Left forelimb (tissue), 1 donor: ENCODE results near the gene ZFAND3.
"Not testable (repeated sequence)": the region's sequence is repeated elsewhere in the genome, so short reads cannot be mapped to it uniquely, and the experiment has no call there.

Source experiments
- DNase-seq: peaks from one replicate; pipeline ENCODE4 v3.0.0-alpha.2; 2018; ENCODE audit warnings: low spot score

The ZFAND3 gene

DNA sequence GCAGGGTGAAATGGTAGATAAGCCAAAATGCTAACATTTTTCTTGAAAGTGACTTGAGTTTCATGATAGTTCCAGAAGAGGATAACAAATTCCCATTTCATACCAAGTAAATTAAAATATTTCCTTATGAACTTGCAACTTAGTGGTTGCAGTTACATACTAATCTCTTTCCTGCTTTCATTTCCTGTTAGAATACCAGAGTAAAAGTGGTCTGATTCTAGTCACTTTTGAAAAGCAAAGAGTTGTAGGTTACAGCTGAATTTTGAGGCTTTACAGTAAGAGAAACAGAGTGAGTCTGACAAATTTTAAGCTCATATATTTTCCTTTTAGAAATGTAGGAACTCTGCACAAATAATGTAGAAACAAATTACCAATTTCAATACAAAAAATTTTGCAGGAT, 117.4 kb downstream of the ZFAND3 start:
- DNase-seq = no peak

DNA sequence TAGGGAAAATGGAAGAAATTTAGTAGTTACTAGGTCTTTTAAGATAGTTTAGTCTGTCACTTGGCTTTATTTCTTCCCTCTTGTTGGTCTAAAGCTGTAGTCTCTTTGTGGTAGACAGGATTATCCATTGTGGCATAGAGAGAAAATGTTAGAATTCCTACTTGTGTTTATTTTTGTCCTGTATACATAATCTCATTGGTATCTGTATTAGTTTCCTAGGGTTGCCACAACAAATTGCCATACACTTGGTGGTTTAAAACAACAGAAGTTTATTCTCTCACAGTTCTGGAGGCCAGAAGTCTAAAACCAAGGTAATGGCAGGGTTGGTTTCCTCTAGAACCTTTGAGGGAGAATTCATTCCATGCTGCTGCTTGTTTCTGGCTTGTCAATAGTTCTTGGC, 119.4 kb downstream of the ZFAND3 start:
- no peak for DNase-seq

- DNase-seq = no peak
These were observed 120.7 kb downstream of the ZFAND3 start for GRCh38 chr6:37940074-37940847.

DNA sequence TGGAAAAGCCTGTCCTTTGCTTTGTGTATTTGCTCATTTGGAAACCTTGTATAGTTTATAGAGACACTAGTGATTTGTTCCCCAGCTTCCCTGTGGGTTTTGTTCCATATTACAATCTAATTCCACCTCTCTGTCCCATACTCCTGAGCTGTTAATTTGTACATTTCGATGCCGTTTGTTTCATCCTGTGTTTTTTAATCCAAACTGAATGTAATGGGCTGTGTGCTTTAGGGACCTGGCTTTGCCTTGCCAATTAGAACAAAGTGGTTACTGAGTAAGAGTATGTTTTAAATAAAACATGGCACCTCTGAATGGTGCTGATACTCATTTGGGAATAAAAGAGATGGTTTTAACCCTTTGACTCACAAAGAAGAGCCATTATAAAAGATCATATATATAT, 122.3 kb downstream of the ZFAND3 start:
- no peak for DNase-seq

DNA sequence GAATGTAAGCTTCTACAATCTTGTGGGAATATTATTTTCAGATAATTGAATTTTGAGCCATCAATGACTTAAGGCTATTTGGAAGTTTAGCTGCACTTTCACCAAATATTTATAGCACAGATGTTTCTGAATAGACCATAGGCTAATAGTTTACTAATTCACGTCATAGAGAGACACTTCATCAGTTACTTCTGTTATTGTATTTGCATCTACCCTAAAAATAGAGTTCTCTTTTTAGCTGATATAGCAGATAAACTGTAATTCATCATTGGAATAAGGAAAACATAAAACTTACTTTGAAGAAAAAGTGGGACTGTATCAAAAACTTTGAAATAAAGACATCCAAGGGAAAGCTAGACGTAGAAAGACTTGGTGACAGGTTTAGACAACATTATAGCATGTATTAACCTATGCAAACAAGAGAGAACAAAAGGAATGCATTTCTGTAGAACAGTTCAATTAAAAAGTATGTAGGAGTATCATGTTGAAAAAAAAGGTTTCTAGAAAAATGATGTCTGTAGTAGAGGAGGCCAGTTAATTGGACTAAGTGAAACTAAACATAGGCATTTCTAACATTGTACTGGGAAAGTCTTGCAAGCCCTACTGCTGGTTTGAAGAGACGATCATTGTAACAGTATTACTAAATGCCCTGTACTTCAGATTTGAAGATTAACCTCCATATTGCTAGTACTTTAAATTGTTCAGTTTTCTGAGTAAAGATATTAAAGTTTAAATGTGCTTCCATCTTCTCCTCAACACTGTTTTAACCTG, 123.3 kb downstream of the ZFAND3 start:
- DNase-seq = no peak

GRCh38 chr6:37943436-37944058, 124.0 kb downstream of the ZFAND3 start:
- DNase-seq = no peak

DNA sequence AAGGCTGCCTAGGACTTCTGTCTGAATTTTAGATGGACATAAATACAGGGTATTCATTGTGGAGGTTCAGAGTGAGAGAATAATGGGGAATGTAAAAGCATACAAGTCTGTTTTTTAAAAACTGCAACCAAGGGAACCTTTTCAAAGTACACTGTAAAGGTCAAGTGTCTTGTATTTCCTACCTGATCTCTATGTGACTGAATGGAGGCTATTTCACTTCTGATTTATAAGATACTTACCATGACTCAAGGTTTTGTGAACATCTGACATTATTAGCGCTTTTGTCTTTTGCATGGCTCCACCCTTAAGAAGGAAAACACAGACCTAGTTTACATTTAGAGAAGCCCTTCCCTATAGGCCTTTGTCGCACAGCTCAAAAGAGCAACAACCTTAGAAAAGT, 126.5 kb downstream of the ZFAND3 start:
- DNase-seq = no peak

DNA sequence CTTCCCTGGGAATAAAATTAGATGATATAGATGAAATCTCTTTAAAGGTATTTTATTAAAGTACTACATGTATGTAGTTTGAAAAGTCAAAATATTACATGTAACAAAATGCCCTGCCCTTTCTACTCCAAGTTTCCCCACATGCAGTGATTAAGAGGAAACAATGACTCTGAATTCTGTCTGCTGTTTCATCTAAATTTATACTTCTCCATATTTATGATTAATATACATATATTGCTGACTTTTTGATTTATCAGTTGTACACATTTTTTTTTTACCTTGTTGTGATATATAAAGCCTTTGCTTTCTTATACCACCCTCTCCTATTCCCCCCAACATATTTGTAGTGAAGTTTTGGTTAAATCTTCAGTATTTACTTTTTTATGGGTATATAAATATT, 127.9 kb downstream of the ZFAND3 start:
- no peak for DNase-seq

- not testable (repeated sequence) for DNase-seq
These were observed 129.1 kb downstream of the ZFAND3 start for GRCh38 chr6:37948584-37948983.

- no peak for DNase-seq
These were observed 132.5 kb downstream of the ZFAND3 start for GRCh38 chr6:37952027-37952426.

GRCh38 chr6:37954791-37955190, 135.3 kb downstream of the ZFAND3 start:
- no peak for DNase-seq

DNA sequence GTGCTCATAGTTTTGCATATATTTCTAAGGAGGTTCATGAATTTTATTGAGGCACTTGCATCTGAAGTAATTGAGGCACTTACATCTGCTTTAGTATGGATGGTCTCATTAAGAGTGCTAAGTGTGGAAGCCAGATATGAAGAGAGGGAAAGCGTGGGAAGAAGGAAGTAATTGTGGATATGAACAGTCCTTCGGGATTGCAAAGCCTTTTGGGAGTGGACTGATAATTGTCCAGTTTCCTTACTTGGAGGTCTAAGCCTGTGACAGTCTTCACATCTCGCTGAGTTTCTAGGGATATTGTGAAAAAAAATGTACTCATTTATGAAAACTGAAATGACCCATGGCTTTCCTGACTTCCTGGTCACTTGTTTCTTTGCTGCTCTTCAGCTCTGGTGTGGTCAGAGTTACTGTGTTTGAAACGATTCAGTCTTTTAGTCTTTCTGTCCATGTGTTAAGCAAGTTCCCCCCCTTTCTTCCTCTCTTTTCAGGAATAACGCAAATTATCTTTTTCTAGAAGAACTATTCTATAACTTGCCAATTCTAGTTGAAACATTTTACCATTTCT, 137.3 kb downstream of the ZFAND3 start:
- DNase-seq = no peak

GRCh38 chr6:37959061-37959460, 139.5 kb downstream of the ZFAND3 start:
- no peak for DNase-seq

GRCh38 chr6:37960139-37960935, 140.8 kb downstream of the ZFAND3 start:
- no peak for DNase-seq

GRCh38 chr6:37962481-37963080, 143.1 kb downstream of the ZFAND3 start:
- not testable (repeated sequence) for DNase-seq

DNA sequence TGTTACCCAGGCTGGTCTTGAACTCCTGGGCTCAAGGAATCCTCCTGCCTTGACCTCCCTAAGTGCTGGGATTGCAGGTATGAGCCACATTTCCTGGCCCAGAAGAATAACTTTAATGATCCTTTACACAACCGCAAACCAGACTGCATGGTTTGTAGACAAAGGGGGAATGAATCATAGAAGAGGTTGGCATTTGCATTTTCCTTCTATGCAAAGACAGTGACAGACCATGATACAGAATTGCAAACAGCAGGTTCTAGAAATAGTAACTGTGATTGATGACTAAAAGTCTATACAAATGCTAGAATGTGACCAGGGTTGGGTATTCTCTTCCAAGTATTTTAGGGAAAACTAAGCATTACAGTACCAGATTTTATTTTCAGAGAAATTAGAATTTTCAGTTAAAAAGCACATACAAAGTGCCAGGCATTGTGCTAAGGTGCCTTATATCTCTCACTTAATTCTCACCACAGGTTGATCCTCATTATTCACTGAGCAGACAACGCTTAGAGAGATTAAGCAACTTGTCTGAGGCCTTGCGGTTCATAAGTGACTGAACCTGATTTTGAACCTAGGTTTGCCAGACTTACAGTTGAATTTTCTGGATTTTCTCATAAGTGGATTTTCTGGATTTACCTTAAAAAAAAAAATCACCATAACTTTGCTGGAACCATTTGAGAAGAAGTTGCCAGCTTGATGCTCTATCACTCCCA, 146.6 kb downstream of the ZFAND3 start:
- no peak for DNase-seq

DNA sequence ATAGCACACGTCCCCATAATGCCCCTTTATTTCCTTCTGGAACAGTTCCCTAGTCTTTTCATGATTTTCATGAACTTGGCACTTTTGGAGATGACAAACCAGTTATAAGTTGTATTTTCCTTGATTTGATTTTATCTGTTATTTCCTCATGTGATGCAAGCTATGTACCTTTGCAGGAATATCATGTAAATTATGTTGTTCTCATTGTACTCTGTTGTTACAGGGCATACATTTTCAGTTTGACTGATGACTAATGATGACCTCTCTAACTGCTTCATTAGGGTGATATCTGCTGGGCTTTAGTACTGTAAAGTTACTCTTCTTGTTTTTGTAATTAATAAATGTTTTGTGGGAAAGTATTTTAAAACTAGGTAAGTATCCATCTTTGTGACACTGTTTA, 147.3 kb downstream of the ZFAND3 start:
- no peak for DNase-seq

DNA sequence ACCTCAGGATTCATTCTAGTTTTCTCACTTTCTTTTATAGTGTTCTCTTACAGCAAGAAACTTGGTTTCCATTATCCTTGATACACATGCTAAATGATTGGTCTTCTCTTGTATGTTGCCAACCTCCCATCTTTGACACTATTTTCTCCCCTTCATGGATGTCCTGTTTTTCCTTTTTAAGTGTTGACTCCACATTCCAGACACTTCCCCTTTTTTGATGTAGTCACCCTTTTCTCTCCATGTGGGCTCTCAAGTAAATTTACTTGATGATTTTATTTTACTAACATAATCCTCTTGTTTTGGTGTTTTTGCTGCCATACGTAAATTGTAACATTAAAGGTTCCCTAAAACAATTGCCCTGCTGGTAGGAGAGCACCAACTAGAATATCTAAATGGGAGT, 148.1 kb downstream of the ZFAND3 start:
- no peak for DNase-seq

DNA sequence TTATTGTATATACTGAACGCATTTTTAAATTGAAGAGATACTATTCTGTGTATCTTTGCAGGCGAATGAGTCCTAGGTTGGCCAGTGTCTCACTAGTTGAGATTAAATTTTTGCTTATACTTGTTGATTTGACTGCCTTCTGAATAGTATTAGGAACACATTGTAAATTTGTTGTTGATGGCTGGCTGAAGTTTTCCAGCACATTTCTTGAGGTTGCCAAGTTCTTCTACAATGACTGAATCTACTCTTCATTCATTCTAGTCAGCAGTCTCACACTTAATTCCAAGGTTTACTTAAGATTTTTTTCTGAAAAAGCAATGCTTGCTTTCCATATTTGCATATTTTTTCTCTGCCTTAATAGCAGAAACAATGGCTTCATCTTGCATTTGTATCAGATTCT, 151.7 kb downstream of the ZFAND3 start:
- no peak for DNase-seq

DNA sequence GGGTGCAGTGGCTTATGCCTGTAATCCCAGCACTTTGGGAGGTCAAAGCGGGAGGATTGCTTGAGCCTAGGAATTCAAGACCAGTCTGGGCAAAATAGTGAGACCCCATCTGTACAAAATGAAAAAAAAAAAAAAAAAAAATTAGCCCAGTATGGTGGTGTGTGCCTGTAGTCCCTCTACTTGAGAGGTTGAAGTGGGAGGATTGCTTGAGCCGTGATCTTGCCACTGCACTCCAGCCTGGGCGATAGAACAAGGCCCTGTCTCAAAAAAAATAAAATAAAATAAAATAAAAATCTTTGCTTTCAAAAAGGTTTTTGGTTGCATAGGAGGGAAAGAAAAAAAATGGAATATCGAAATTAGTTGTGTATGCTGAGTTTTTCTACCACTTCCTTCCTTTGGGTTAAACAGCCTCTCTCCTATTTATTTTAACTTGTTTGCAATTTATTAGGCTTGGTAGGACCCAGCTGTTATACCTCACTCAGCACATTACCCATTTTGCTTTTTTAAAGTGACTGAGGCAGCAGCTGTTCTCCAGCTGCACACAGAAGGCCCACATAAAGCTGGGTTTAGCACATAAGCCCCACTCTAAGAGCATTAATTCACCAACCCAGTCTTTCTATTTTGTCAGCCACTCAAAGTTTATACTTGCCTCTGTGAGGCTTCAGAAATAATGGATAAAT, 152.3 kb downstream of the ZFAND3 start:
- no peak for DNase-seq
